Endothelial cell of umbilical vein (primary cell): ENCODE data around the gene CD44. TPM values are rescaled to one million over a fixed set of nuclear protein-coding genes. Genes with fewer than 3 reads are reported as not detected.

Experiments used
- BruUV-seq: library from RNA; stranded (reverse); fragments of 400-500 nt; replicated peaks from 2 replicates; lab custom pipeline; 2021; lab: Mats Ljungman, UMichigan
- CTCF ChIA-PET: fragments of 300-600, 350-600 bp; sonication (Branson Sonifier 250); formaldehyde crosslinking; loops from one replicate; lab custom pipeline; 2021; ENCODE audit warnings: antibody characterized with exemption, inconsistent platforms; lab: Charles Lee
- POLR2A ChIA-PET: fragments of 300-600, 350-600 bp; sonication (Branson Sonifier 250); formaldehyde crosslinking; loops from one replicate; lab custom pipeline; 2021; ENCODE audit warnings: antibody characterized with exemption, inconsistent platforms; lab: Charles Lee
- DNase-seq: peaks from one replicate; pipeline ENCODE4 v3.0.0-alpha.2; 2011; ENCODE audit warnings: low read depth, low spot score
- FAIRE-seq: peaks from 2 replicates; lab custom pipeline; 2011; peaks lifted over from hg19 to GRCh38; lab: Jason Lieb, UNC
- H2AFZ ChIP-seq: 2 replicates; pipeline ENCODE4 v1.6.0; 2012; ENCODE audit warnings: low read depth, low read length, control low read depth, inconsistent platforms
- H3K27ac ChIP-seq: 2 replicates; pipeline ENCODE4 v1.5.1; 2011; ENCODE audit warnings: low read depth, mild to moderate bottlenecking, control low read depth, low read length, moderate library complexity; ENCODE audit not compliant: insufficient read depth
- H3K27me3 ChIP-seq, 2 experiments: 2 replicates each; pipeline versions ENCODE4 v1.6.0 to v1.6.1; 2011; ENCODE audit warnings: low read length in 2 of 2, mixed read lengths in 1 of 2; ENCODE audit not compliant: control insufficient read depth in 2 of 2, insufficient read depth in 2 of 2
- H3K36me3 ChIP-seq, 2 experiments: 2 replicates in 1 of 2; 3 replicates in 1 of 2; pipeline ENCODE4 v1.5.1; 2011; ENCODE audit warnings: low read length in 2 of 2, mild to moderate bottlenecking in 1 of 2, moderate library complexity in 1 of 2; ENCODE audit not compliant: control insufficient read depth in 2 of 2, insufficient read depth in 2 of 2; ENCODE audit errors: extremely low read depth in 1 of 2
- H3K4me1 ChIP-seq: 3 replicates; pipeline ENCODE4 v1.5.1; 2011; ENCODE audit warnings: mild to moderate bottlenecking, low read length; ENCODE audit not compliant: control insufficient read depth, insufficient read depth; ENCODE audit errors: extremely low read depth
- H3K4me2 ChIP-seq: 2 replicates; pipeline ENCODE4 v1.6.1; 2011; ENCODE audit warnings: low read length, control low read depth, mixed read lengths; ENCODE audit not compliant: insufficient read depth
- H3K4me3 ChIP-seq, 3 experiments: fragments of 200-600 bp in 1 of 3; sonication (generic), shearing (Covaris generic) in 1 of 3; replicated peaks in 1 of 3; 2 replicates each; pipeline ENCODE4 v1.5.1; 2011 to 2016; ENCODE audit warnings: control low read depth in 3 of 3, low read length in 3 of 3, mild to moderate bottlenecking in 2 of 3, inconsistent platforms in 1 of 3, low read depth in 1 of 3, moderate library complexity in 1 of 3; ENCODE audit not compliant: insufficient read depth in 1 of 3
- H3K79me2 ChIP-seq: 2 replicates; pipeline ENCODE4 v1.6.0; 2012; ENCODE audit warnings: low read length, inconsistent platforms; ENCODE audit not compliant: control insufficient read depth, insufficient read depth
- H3K9ac ChIP-seq: replicated peaks from 2 replicates; pipeline ENCODE3; 2011; ENCODE audit warnings: low read length, control low read depth; ENCODE audit not compliant: insufficient read depth; ENCODE audit errors: extremely low read depth
- H3K9me1 ChIP-seq: replicated peaks from 3 replicates; pipeline ENCODE4 v1.6.0; 2011; ENCODE audit warnings: mild to moderate bottlenecking, low read length; ENCODE audit not compliant: control insufficient read depth, insufficient read depth; ENCODE audit errors: extremely low read depth
- H3K9me3 ChIP-seq: replicated peaks from 2 replicates; pipeline ENCODE4 v1.5.1; 2012; ENCODE audit warnings: low read length, inconsistent platforms; ENCODE audit not compliant: control insufficient read depth, insufficient read depth
- H4K20me1 ChIP-seq: replicated peaks from 2 replicates; pipeline ENCODE3; 2011; ENCODE audit warnings: mild to moderate bottlenecking, low read length; ENCODE audit not compliant: control insufficient read depth, insufficient read depth; ENCODE audit errors: extremely low read depth
- EZH2 ChIP-seq: IDR thresholded peaks from 2 replicates; pipeline ENCODE4 v1.6.1; 2012; ENCODE audit warnings: borderline replicate concordance, low read depth, mild to moderate bottlenecking, moderate library complexity, low read length, inconsistent platforms; ENCODE audit not compliant: severe bottlenecking
- FOS ChIP-seq: IDR thresholded peaks from 2 replicates; pipeline ENCODE4 v1.6.1; 2011; ENCODE audit warnings: mild to moderate bottlenecking, low read length, moderate library complexity, borderline replicate concordance; ENCODE audit not compliant: insufficient read depth
- GATA2 ChIP-seq: IDR thresholded peaks from 2 replicates; pipeline ENCODE4 v1.7.0; 2011; ENCODE audit warnings: low read depth, mild to moderate bottlenecking, moderate library complexity, mixed read lengths, low read length; ENCODE audit not compliant: insufficient read length, insufficient read depth
- MYC ChIP-seq: IDR thresholded peaks from one replicate; pipeline ENCODE4 v1.6.1; 2011; ENCODE audit warnings: mild to moderate bottlenecking, low read depth, low read length
- POLR2A ChIP-seq: IDR thresholded peaks from 2 replicates; pipeline ENCODE4 v1.6.1; 2012; ENCODE audit warnings: low read depth, mild to moderate bottlenecking, control low read depth, low read length
- POLR2AphosphoS5 ChIP-seq: IDR thresholded peaks from 2 replicates; pipeline ENCODE4 v1.6.1; 2012; ENCODE audit warnings: low read depth, mild to moderate bottlenecking, control low read depth, low read length, moderate library complexity; ENCODE audit not compliant: insufficient read depth
- dilution Hi-C: fragments of 300-500 bp; cut with MboI; formaldehyde crosslinking; loops from one replicate; pipeline ENCODE4 v1.15.0; 2019; ENCODE audit warnings: low sequenced_read_pairs; ENCODE audit not compliant: extremely low pct_ligation_motif_present
- intact Hi-C: fragments of 100-400 bp; cut with micrococcal nuclease; formaldehyde crosslinking; loops from one replicate; pipeline ENCODE4 v1.10.0; 2022
- polyA plus RNA-seq, 4 experiments: library from polyadenylated mRNA; depleted of rRNA in 3 of 4; stranded (reverse) in 3 of 4; unstranded in 1 of 4; fragments of >200 nt; gene quantifications; 2 replicates each; pipeline versions ENCODE4 v1.2.1 to v1.2.3, GENCODE V29; 2011 to 2012; ENCODE audit warnings: missing spikeins in 1 of 4
- total RNA-seq: library from RNA; stranded (reverse); gene quantifications from 2 replicates; pipeline ENCODE4 v1.2.3, GENCODE V29; 2021
- TF ChIP-seq, protein P1 (sequence below), 2 donors: IDR thresholded peaks; 1 replicate in 1 of 2; 2 replicates in 1 of 2; pipeline ENCODE4 v1.5.1; 2011; ENCODE audit warnings: low read length in 2 of 2, mild to moderate bottlenecking in 2 of 2, moderate library complexity in 2 of 2, control low read depth in 1 of 2, inconsistent platforms in 1 of 2, low read depth in 1 of 2; ENCODE audit not compliant: insufficient read depth in 1 of 2; ENCODE audit errors: extremely low read depth in 1 of 2
- TF ChIP-seq, protein P2 (sequence below): IDR thresholded peaks from 2 replicates; pipeline ENCODE4 v1.6.1; 2011; ENCODE audit not compliant: insufficient read depth, insufficient read length

The CD44 gene
- total and polyA plus RNA-seq, 2 donors (not counting 3 experiments of a cell fraction or from before 2014, with no cell fraction given), result 25.5 to 26.3 TPM

DNA sequence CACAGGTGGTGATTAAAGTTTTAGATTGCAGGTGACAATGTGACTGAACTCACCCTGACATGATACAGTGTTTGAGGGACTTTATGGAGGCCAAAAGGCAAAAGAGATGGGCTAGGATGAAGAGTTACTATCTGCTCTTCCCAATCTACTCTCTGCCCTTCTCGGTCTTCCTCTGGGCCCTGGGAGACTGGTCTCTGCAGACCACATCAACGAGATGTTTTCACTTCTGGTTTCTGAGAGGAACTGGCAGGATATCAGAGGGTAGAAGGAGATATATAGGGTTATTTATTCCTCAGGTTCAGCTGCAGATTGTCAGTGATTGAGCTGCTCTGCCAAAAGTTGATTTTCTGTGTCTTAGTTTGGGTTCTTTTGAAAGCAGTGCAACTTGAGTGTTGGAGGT is 32.4 kb upstream of the CD44 start:
- Histone ChIP-seq H3K27ac (no peak overlapping the region), H3K4me1 (peaks cover 8% of the 10 kb centered on the region), H2AFZ (no peak overlapping the region), H3K4me3 (no peak overlapping the region), H3K9me3 (no peaks in the 10 kb centered on the region), H3K9ac (no peak overlapping the region), H3K27me3 (peaks cover 0 to 9% of the 10 kb centered on the region in 2 experiments), H3K4me2 (no peak overlapping the region), H3K9me1 (no peaks in the 10 kb centered on the region), H3K79me2 (no peaks in the 10 kb centered on the region), H4K20me1 (no peaks in the 10 kb centered on the region), H3K36me3 (no peaks in the 10 kb centered on the region)
- ChIA-PET CTCF (no interaction called here), POLR2A (no interaction called here)
- no TSS peak for BruUV-seq
- DNase-seq (no peak), FAIRE-seq (no peak)
- TF ChIP-seq POLR2AphosphoS5, result no peak
- TF ChIP-seq FOS, result no peak
- TF ChIP-seq EZH2, result no peak
- no peak for TF ChIP-seq MYC
- TF ChIP-seq, protein P1, sequence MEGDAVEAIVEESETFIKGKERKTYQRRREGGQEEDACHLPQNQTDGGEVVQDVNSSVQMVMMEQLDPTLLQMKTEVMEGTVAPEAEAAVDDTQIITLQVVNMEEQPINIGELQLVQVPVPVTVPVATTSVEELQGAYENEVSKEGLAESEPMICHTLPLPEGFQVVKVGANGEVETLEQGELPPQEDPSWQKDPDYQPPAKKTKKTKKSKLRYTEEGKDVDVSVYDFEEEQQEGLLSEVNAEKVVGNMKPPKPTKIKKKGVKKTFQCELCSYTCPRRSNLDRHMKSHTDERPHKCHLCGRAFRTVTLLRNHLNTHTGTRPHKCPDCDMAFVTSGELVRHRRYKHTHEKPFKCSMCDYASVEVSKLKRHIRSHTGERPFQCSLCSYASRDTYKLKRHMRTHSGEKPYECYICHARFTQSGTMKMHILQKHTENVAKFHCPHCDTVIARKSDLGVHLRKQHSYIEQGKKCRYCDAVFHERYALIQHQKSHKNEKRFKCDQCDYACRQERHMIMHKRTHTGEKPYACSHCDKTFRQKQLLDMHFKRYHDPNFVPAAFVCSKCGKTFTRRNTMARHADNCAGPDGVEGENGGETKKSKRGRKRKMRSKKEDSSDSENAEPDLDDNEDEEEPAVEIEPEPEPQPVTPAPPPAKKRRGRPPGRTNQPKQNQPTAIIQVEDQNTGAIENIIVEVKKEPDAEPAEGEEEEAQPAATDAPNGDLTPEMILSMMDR (IDR thresholded peaks at IDR 0.05; ENCODE audit: extremely low read depth in 1 of 2, insufficient read depth in 1 of 2, low read depth in 1 of 2, low read length in 2 of 2), result no peak
- TF ChIP-seq, protein P2, sequence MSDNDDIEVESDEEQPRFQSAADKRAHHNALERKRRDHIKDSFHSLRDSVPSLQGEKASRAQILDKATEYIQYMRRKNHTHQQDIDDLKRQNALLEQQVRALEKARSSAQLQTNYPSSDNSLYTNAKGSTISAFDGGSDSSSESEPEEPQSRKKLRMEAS, result no peak
- TF ChIP-seq GATA2, result no peak
- TF ChIP-seq POLR2A, result no peak
- intact Hi-C loops, result no loop called here
- dilution Hi-C loops, result no loop called here
